AG10803 (cell line): Measurements from ENCODE around the gene MAP7D3.
A peak's percentile ranks its signal among the peaks of the same experiment; 100 is the strongest.

Experiments used
- DNase-seq: peaks from one replicate; pipeline ENCODE4 v3.0.0; 2010; ENCODE audit warnings: low read depth
- H3K4me3 ChIP-seq: 2 replicates; pipeline ENCODE4 v1.5.1; 2011; ENCODE audit warnings: mild to moderate bottlenecking, low read length, control low read depth
- CTCF ChIP-seq: conservative IDR thresholded peaks from 2 replicates; pipeline ENCODE4 v1.5.1; 2011; ENCODE audit warnings: mild to moderate bottlenecking, low read length, control low read depth, inconsistent platforms

MAP7D3 gene

GRCh38 chrX:136220951-136221350 lies 30.2 kb downstream of the MAP7D3 start:
- TF ChIP-seq CTCF: no peak
- H3K4me3 ChIP-seq: no peak overlapping the region
- DNase-seq: no peak

GRCh38 chrX:136220540-136220939 lies 30.7 kb downstream of the MAP7D3 start:
- DNase-seq: no peak
- no peak overlapping the region for H3K4me3 ChIP-seq
- TF ChIP-seq CTCF: no peak

- TF ChIP-seq CTCF: no peak
- H3K4me3 ChIP-seq: no peak overlapping the region
- DNase-seq: no peak
These were observed 31.3 kb downstream of the MAP7D3 start for GRCh38 chrX:136219893-136220292.

- no peak overlapping the region for H3K4me3 ChIP-seq
- peak; percentile 69 for DNase-seq
- TF ChIP-seq CTCF: no peak
These were observed 35.6 kb downstream of the MAP7D3 start for GRCh38 chrX:136215559-136215958.

GRCh38 chrX:136214551-136214950 lies 36.6 kb downstream of the MAP7D3 start:
- H3K4me3 ChIP-seq: no peak overlapping the region
- no peak for TF ChIP-seq CTCF
- DNase-seq: peak; percentile 90

GRCh38 chrX:136212557-136213111 lies 38.6 kb downstream of the MAP7D3 start:
- H3K4me3 ChIP-seq: no peak overlapping the region
- no peak for TF ChIP-seq CTCF
- DNase-seq: no peak

- no peak overlapping the region for H3K4me3 ChIP-seq
- no peak for TF ChIP-seq CTCF
- no peak for DNase-seq
These were observed 39.2 kb downstream of the MAP7D3 start for GRCh38 chrX:136211766-136212556.
